Measurements from ENCODE around the gene PLSCR5. TPM values are rescaled to one million over a fixed set of nuclear protein-coding genes. Genes with fewer than 3 reads are reported as not detected.
A peak's percentile ranks its signal among the peaks of the same experiment; 100 is the strongest.

Gene PLSCR5
- total RNA-seq, 1 experiment from 2014 or later, result not detected

DNA sequence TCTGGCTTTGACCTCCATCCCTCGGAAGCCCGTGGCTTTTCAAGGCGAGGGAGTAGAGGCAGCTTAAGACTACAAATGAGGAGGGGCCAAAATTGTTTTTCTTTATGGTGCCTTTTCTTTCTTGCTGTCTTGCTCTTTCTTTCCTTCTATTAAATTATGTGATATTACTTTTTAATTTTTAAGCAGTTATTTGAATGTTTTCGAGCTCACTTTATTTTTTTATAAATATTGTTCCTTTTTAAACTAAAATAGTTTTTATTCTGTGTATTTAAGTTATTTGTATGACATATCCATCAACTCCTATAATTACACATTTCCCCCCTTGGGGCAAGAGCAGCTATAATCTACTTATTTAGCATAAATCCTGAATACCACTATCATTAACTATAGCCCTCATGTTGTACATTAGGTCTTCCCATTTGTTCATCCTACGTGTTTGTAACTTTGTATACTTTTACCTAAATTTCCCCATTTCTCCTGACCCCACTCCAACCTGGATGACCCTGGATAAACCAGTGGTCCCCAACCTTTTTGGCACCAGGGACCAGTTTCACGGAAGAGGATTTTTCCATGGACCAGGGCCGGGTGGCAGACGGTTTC is 60.1 kb downstream of the PLSCR5 start:
- no peak for DNase-seq (ENCODE audit: low spot score)

DNA sequence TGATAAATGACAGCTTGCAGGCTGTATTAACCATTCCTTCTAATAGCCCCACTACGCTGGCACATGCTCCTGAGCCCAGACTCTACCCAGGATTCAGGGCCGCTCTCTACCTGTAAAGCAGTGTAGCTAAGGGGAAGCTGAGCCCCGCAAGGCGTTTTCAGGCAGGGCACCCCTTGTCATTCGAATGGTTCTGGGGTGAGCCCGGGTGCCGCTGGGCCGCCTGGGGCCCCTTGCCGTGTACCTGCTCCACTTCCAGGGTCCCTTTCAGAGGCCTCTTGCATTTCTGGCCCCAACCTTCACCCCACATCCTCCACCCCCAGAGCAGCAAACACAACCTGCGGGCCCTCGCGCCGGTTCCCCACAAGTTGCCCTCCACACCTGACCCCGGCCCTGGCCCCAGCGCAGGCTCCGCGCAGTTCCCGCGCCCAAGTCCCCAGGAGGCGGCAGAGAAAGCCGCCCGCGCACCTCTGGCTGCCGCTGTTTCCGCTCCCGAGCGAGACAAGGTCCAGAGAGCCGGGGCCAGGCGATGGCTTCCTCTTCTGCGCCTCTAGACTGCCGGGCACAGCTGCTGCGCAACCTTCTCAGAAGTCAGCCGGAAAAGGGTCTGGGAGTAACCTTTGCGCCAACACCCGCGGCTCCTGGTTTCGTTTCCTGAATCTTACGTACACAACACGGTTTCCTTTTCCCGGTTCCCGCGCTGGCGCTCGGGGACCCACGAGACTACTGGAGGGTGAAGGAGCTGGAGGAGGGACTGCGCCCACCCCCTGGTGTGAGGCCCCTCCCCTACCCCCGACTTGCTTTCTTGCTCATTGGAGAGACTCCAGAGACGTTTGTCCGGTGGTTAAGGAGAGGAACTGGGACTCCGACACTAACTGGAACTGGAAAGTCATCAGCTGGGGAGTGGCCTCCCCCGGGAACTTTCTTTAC is 60.9 kb downstream of the PLSCR5 start, which contains the start of gene PLSCR1:
TSS of gene PLSCR1 (minus strand) at position 606 of the 927 bp plus-strand sequence. CDS start 8,055 bp downstream, outside the sequence.
- DNase-seq (ENCODE audit: low spot score), result peak; percentile 98

DNA sequence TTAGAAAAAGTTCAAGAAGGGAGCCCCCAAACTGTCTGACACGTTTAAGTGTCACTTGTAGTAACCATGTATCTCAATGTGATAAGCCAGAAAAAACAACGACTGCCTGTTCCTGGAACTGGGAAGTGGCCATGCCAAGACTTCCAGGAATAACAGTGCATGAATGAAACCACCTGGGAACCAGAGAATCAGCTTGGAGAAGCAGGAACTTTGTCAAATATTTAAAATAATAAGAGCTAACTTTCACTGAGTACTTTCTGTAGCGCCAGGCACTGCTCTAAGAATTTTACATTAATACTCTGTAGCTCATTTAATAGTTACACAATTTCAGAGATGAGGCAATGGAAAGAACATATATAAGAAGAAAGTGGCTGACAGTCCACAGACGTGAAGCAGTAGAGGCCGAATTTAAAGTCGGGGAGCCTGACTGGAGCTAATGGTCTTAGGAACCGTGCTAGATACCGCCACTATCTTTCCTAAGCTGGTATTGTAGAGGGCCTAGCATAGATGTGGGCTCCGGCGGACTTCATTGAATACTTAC is 61.6 kb downstream of the PLSCR5 start:
- DNase-seq (ENCODE audit: low spot score), result peak; percentile 72

DNA sequence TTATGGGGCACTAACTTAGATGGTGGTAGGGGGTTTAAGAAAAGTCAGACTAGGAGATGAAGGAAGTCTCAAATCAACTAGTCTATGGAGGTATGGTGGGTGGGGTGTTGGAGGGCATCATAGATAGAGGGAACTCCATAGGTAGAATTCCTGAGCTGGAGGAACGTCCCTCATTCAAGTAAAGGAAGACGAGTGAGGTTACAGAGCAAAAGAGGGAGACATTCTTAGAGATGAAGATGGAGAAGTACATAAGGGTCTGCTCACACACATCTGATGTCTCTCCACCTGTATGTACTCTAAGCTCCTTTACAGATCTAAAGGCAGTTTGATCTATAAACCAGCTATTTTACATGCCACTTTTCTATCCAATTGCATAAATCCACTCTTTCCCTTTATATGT is 62.2 kb downstream of the PLSCR5 start:
- DNase-seq (ENCODE audit: low spot score), result no peak

DNA sequence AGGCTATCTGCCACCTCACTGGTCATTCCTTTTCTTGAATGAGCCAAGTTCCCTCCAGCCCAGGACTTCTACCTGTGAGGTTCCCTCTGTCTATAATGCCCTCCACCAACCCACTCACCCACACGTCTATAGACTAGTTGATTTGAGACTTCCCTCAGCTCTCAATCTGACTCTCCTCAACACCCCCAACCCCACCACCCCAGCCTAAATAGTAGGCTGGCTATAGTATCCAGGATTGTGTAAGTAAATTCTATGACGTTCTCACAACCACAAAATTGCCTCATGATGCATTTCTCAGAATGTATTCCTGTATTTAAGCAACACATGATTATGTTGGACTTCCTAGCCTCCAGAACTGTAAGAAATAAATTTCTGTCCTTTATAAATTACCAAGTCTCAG is 63.0 kb downstream of the PLSCR5 start:
- DNase-seq (ENCODE audit: low spot score), result no peak

DNA sequence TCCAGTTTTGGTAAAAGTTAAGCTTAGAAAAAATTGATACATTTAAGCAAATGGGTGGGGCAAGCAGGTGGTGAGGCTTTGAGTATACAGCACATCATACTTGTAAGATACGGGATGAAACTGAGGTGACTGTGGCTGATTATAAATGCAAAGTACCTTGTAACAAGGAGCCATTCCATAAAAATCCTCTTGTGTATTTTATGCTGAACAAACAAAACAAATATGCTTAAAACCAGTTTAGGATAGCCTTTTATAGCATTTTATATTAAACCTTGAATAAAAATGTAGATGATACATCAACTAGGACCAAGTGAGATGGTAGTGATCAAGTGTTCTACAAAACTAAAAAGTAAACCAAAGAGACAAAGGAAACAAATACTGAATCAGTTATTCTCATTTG is 64.2 kb downstream of the PLSCR5 start:
- no peak for DNase-seq (ENCODE audit: low spot score)

DNA sequence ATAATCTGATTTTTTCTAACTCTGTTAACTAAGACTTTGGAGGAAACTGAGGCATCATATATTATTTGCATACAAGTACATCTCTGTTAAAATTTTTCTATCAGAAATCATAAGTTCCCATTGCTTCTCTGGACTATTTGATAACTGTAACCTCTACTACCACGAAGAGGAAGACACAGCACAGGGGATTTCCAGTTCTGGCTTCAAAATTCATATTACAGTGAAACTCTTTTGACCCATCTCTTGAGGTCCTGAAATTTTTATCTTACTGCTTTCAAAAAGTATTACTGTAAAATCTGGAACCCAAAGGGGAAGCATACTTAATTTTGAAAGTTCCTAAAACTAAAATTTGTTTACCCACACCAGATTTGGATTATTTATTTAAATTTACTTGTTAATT is 64.9 kb downstream of the PLSCR5 start:
- no peak for DNase-seq (ENCODE audit: low spot score)

DNA sequence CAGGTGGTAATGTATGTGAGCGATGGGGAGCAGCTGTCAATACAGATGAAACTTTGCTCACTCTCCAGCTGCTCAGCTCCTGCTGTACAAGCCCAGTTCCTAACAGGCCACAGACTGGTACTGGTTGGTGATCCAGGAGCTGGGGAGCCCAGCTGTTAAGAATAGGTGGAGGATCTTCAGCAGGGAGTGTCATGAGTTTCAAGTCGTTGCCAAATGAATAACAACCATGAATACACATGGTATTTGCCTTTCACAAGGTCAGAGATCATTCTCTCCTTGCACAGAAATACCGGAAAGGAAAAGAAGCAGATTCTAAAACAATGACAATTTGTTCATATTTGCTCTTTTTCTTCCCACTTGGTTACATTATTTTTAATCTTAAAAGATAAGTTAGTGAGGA is 65.8 kb downstream of the PLSCR5 start:
- DNase-seq (ENCODE audit: low spot score), result no peak

DNA sequence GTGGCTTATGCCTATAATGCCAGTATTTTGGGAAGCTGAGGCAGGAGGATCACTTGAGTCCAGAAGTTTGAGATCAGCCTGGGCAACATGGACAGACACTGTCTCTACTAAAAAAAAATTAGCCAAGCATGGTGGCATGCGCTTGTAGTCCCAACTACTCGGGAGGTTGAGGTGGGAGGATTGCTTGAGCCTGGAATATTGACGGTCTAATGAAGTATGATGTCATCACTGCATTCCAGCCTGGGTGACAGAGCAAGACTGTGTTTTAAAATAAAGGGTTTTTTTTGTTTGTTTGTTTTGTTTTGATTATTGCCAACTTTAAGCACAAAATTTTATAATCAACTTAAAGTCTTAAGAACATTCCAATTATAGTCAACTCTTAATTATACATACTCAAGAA is 67.5 kb downstream of the PLSCR5 start:
- no peak for DNase-seq (ENCODE audit: low spot score)

DNA sequence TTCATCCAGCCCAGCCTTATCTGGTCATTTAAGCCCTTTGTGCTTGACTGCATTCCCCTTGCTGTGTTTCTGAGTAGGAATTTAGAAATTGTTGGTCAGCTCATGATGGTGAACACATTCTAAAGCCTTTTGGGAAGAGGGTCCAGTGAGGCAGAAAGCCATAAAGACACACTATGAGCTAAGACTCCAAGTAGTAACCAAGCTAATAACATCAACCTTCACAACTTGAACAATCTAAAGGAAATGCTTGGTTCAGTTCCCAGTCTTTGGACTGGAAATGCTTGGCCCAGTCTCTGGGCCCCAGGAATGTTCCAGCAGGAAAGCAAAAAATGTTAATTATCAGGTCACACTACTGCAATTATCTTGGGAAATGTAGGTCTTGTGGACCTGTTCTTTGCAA is 68.5 kb downstream of the PLSCR5 start:
- DNase-seq (ENCODE audit: low spot score), result no peak

Small RNA genes within 50 kb of the gene (small RNA-seq; reads per million reads assigned to genes)
- not detected for gene RNU6-428P

Other genes starting within 250 kb of the PLSCR5 start
- gene PLSCR2, start 135.8 kb downstream of the PLSCR5 start, total RNA-seq (2014; rRNA removed; shearing (Covaris generic)), result not detected in 2 replicates
- gene PLSCR1, start 60.7 kb downstream of the PLSCR5 start, total RNA-seq (2014; rRNA removed; shearing (Covaris generic)), result 83.2 and 83.9 TPM in 2 replicates

Measured in HT-29 (cell line).